ENCODE measurements around the gene PPFIBP1.

Gene PPFIBP1

DNA sequence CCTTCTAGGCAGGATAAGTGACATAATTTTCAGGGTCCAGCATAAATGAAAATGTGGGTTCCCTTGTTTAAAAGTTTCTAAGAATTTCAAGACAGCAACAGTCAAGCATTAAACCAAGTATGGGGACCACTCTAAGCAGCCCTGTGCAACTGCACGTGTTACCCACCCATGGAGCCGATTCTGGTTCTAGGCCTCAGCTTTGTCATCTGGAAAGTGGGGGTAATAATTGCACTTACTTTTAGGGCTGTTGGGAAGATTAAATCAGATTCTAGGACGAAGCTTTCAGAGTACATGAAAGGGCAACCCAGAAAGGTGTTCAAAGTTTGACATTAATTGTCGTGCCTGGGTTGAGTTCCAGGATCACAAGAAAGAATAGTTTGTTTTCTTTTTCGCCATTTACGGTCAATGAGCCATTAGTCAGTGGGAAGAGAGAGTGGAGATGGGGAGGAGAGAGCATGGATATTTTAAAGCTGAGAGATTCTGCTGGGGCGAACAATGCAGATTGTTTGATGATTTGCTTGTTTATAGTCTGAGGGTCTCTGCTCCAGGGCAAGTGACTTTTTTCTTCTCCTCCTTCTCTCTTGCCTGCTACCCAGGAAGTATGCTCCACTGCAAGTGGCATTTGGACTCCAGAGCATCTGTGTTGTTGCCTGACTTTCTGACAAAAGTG, 10.7 kb upstream of the PPFIBP1 start:
- DNase-seq (ENCODE audit: low spot score) = no peak

DNA sequence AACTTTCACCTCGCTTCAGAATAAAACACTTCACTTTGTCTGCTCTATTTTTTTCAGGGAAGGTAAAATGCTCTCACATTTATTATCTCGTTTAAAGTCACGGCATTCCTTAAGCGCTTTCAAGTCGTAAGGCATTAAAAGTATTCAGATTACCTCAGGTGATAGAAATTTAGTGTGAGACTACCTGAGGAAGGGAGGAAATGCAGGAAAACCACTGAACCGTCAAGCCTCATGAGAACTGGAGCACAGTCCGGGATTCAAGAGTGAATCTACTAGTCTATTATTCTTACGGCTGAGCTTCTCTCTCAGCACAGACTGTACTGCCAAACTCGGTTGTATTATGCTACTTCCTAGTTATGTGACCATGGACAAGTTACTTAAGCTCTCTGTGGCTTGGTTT, 8.3 kb upstream of the PPFIBP1 start:
- no peak for DNase-seq (ENCODE audit: low spot score)

DNA sequence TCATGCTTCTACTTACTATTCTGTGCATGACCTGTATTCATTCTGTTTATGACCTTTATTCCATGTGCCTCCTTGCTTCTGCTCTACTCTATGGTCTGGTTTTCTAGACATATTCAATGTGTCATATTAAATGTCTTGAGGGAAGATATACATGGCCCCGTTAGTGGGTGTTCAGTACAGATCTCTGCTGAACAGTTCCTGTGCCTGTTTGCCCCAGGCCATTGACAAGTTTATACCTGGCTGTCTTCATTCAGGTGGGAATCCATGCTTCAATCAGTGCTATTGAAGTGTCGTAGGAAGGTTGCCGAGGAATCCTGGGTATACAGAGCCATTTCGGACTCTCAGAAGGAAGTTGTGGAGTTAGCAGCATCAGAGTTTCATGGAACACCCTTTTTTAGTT, 7.4 kb upstream of the PPFIBP1 start:
- no peak for DNase-seq (ENCODE audit: low spot score)

GRCh38 chr12:27517546-27517945, 6.5 kb upstream of the PPFIBP1 start:
- DNase-seq (ENCODE audit: low spot score) = no peak

DNA sequence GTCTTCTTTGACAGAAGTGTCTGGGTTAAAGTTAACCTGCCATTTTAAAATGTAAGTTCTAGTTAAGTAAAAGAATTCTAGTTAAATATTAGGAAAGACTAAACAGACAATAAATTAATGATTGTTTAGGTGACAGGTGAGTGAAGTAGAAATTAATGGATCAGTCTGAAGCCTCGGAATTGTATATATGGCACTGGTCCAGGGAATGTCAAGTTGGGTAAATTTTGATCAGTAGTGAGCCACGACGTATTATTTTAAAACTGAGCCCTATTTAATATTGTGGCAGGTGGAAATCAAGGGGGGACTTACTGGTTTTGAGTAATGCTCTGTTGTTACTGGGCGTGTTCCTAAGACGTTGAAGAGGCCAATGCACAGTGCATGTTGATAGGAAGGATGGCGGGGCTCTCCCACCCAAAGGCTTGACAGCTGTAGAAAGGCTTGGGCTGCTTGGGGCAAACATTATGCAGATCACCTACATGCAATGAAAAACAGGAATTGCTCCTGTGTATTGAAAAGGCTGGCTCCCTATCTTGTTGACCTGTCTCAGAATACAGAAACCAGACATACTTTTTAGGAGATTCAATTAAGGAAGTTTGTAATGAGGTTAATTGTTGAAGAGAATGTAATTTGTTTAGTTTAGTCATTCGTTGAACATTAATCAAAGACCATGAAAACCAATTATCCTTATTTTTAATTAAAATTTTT, 5.9 kb upstream of the PPFIBP1 start:
- DNase-seq (ENCODE audit: low spot score) = no peak

DNA sequence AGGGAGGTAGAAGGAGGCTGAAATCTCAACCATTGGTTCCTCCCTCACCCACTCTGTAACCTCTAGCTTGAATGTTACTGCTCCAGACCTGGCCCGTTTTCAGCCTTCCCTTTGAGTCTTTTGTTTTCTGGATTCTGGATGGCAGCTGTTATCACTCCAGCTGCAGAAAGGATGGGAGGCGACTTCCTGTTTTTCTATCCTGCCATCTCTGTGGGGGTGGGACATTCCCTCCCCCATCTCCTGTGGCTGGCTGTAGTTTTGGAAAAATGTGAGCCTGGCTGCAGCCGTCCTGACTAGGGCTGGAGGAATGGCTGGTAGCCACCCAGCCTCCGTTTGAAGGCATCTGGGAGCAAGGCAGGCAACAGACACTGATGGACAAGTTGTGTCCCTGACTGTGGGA, 2.9 kb upstream of the PPFIBP1 start:
- DNase-seq (ENCODE audit: low spot score) = peak; percentile 48

DNA sequence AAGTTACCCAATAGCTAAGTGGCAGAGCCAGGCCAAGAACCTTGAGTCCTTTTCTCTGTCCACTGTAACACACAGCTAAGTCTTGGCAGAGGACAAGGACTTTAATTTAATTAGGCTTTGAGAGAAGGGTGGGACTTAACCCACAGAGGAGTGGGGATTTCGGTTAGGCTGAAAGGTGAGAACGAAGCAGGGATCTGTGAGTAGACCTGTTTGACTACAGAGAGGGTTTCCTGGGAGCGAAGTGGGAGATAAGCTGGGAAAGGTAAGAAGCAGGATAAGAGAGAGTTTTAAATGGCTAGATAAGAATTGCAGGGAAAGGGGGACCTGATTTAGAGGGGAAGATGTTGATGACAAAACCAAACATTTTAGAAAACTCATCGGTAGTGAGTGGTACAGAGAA, 2.0 kb upstream of the PPFIBP1 start:
- no peak for DNase-seq (ENCODE audit: low spot score)

DNA sequence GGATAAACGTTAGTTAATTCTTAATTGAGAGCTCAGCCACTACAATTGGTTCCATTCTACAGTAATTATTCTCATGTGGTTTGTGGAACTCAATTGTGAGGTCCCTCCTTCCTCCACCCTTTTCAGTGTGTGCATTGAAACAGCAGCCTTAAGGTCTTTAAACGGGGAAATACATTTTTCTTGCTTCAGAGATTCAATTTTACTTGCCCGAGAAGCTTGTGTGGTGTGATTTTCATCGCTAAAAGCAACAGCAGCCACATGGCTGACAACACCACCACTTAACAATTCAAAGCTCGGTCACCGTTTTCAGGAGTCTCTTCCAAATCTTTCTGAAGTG, 733 bp upstream of the PPFIBP1 start:
- no peak for DNase-seq (ENCODE audit: low spot score)

DNA sequence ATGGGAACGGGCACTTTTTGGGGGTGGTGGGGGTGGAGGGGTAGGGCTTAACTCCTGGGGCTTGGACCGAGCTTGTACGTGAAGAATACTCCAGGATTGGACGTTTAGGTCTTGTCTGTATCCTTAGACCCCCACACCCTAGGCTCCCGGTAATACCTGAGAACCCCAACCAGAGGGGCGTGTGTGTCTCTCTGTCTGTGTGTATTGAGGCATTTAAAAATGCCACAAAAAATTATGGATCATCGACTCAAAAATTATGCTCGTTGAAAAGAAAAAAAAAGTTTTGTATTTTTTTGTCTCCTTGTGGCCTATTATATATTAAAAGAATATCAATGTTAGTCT, 459 bp downstream of the PPFIBP1 start:
- DNase-seq (ENCODE audit: low spot score) = no peak

GRCh38 chr12:27524839-27525753, 1.1 kb downstream of the PPFIBP1 start:
- peak; percentile 40 for DNase-seq (ENCODE audit: low spot score)

DNA sequence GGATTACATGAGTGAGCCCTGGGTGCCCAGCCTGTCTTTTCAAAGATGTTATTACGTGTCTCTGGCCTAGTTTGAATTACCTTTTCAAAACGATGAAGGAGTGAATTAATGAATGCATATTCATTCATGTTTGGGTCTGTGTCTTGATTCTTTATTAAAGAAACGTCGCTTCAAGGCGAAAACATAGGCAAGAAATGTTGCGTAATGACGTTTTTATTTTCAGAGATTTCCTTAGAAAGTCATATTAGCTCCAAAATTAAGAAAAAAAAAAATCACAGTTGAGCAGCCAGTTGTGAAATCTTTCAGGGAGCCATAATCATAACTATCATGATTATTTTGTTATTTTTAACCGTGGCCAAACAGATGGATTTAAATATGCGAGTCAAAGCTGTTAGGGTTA, 3.5 kb downstream of the PPFIBP1 start:
- DNase-seq (ENCODE audit: low spot score) = no peak

DNA sequence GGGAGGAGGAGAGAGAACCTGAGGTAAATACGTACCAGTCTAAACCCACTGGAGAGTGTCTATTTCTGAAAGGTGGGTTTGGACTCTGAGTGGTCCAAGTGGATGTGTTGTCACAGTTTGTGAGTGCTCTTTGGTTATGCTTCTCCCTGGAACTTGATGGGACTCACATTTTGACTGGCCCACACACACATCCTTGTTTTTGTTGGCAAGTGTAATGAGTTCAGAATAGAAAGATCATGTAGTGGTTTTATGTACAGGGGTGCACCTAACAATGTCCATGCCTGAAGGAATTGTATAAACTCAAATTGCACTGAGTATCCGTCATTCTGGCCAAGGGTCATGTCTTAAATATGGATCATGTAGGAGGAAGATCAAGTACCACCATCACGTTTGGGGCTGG, 4.8 kb downstream of the PPFIBP1 start:
- no peak for DNase-seq (ENCODE audit: low spot score)

GRCh38 chr12:27530157-27530922, 6.3 kb downstream of the PPFIBP1 start:
- DNase-seq (ENCODE audit: low spot score) = no peak

DNA sequence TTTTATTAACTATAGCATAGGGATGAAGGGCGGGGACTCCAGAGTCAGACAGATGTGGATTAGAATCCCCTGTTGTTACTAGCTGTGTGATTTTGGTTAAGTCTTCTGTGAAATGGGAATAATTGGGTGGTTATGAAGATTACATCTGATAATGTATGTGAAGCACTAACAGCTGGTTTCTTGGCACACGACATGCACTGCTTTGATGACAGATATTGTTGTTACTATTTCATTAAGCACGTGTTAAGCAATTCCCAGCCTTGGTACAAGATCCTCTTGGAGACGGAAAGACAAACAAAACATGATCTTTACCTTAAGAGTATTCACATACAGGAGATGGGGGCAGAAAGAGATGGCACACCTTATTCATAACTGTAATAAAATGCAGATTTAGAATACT, 7.9 kb downstream of the PPFIBP1 start:
- DNase-seq (ENCODE audit: low spot score) = no peak

DNA sequence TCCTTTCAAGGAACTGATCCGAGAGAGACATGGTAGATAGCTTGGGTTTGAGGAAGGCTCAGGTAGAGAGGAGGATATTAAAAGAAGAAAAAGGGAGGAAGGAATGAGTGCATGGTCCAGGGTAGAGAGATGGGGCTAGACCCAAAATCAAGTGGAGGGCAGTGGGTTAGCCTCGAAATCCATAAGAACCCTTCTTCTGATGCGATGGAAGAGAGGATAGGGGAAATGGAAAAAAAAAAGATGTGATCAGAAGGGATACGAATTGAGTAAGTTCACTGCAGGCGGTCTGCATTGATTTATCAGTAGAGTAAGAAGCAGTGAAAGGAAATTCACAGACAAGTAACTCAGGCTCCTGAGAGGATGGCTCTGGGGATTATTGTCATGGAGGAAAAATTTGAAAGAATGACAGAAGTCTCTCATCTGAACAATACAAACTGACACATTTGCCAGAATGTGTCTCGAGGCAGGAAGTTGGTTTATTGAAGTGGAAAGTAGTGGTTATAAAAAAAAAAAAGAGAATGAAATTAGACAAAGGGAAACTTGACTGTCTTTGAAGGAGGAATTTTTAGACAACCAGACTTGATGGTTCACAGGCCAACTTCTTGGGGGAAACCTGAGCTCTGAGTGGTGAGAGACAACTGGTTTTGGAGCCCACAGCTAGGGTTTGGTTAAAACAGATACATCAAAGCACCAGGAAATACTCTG, 10.2 kb downstream of the PPFIBP1 start:
- no peak for DNase-seq (ENCODE audit: low spot score)

GRCh38 chr12:27534765-27535161, 10.8 kb downstream of the PPFIBP1 start:
- DNase-seq (ENCODE audit: low spot score) = no peak

DNA sequence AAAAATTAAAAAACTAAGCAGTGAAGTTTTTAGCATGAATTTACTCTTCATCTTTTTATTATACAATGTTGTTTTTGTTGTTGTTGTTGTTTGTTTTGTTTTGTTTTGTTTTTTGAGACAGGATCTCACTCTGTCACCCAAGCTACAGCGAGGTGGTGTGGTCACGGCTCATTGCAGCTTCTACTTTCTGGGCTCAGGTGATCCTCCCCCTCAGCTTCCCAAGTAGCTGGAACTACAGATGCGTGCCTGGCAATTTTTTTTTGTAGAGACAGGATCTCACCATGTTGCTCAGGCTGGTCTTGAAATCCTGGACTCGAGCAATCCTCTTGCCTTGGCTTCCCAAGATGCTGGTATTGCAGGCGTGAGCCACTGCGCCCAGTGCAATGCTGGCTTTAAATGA, 11.3 kb downstream of the PPFIBP1 start:
- no peak for DNase-seq (ENCODE audit: low spot score)

GRCh38 chr12:27537855-27538675, 14.1 kb downstream of the PPFIBP1 start:
- no peak for DNase-seq (ENCODE audit: low spot score)

GRCh38 chr12:27539191-27539631, 15.2 kb downstream of the PPFIBP1 start:
- peak; percentile 26 for DNase-seq (ENCODE audit: low spot score)

GRCh38 chr12:27541031-27541719, 17.2 kb downstream of the PPFIBP1 start:
- no peak for DNase-seq (ENCODE audit: low spot score)

Data from AG08396 (cell line).